NCI-H2227 treated with DMSO at 0.1 percent for 48 hours (cell line): ENCODE measurements around the gene HTR4.
"Not testable (repeated sequence)": the region's sequence is repeated elsewhere in the genome, so short reads cannot be mapped to it uniquely, and the experiment has no call there.

ENCODE experiments used
- DNase-seq: peaks from one replicate; lab custom pipeline; 2025; lab: John Stamatoyannopoulos, UW

HTR4 gene

DNA sequence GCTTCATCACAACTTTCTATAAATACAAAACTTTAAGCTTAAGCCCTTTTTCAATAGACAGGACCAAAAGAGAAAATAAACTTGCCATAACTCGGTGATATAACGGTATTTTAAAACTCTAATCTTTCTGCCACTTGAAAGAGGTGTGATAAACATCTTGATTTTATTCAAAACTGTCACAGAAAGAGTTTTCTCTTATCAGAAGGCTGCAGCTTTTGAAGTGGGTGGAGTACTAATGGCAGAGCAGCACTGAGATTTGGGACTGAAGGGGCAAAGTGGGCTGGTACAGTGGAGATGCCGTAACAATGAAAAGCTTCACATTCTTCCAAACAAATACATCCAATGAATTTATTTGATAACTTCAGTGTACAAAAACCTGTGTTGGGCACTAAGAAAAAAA, 178.0 kb downstream of the HTR4 start:
- DNase-seq = no peak

DNA sequence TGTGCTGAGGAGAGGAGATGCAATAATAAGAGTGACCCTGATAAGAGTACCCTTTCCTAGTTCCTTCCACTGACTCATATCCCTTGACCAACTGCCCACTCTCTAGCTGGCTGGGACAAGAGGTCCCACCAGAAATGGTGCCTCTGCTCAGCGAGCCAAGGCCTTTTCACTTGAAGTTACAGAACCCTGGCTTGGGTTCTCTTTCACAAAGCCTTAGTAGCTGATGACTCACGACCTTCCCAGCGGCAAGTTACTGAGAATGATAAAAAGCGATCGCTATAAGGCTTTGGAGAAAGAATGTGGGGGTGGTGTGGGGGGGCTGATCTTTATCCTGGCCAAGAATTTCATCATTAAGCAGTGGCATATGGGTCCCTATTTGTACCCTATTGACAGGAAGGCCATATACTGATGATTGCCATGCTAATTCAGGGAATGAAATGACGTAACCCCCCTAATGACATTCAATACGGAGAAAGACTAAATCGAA, 180.3 kb downstream of the HTR4 start:
- no peak for DNase-seq

GRCh38 chr5:148471379-148471778, 182.9 kb downstream of the HTR4 start:
- no peak for DNase-seq

- no peak for DNase-seq
Observed at GRCh38 chr5:148469501-148469935, 184.8 kb downstream of the HTR4 start.

GRCh38 chr5:148468746-148469145, 185.6 kb downstream of the HTR4 start:
- DNase-seq = not testable (repeated sequence)

- DNase-seq = no peak
Observed at GRCh38 chr5:148467958-148468357, 186.4 kb downstream of the HTR4 start.

DNA sequence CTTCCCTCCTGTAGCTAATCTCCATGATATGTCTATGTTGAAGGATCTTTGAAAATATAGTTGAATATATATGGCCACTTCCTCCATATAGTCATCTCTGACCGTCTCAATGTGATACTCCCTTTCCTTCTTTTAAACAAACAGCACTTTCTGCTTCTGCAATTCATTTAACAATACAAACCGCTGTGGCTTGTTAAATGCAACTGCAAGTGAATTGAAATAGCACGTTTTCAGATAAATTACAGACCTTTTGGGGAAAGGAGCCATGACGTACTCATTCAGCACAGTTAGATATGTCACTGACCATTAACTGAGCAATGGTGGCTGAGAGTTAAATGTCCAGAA, 188.1 kb downstream of the HTR4 start:
- DNase-seq = no peak

- DNase-seq = no peak
Observed at GRCh38 chr5:148465381-148466235, 188.7 kb downstream of the HTR4 start.

- DNase-seq = no peak
Observed at GRCh38 chr5:148459669-148460068, 194.7 kb downstream of the HTR4 start.

- DNase-seq = no peak
Observed at GRCh38 chr5:148458036-148458888, 196.1 kb downstream of the HTR4 start.

DNA sequence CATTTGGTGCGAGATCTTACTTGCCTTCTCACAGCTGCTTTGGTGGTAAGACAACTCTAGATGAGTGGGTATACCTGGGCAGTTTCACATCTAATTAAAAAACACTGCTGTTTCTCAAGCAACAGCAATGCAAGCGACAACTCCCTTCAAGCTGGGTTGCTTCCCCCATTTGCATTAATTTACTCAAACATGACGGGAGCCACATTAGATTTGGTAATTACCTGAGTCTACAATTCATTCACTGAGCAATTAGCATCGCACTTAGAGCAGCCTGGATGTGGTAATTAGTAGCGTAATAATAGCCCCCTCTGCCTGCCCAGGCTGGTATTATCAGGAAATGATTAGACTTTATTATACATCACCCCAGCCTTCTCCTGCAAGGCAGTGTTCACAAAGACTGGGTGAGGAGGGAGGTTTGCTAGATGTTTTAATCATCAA, 197.1 kb downstream of the HTR4 start:
- DNase-seq = no peak

DNA sequence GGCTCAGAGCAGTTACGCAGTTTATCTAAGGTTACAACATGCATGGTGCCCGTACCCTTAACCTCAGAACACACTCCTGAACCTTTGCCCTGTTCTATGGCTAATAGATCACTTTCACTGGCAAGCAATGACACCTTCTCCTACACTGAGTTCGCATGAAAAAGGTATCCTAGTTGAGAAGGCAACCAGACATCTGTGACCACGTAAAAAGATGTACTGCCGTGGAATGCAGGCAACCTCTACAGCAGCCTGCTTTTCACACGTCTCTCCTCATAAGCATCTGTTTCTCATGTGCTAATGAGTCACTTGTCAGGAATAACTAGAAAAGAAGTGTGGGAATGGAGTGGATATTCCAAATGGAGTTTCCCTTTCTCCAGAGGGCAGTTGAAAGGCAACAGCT, 199.1 kb downstream of the HTR4 start:
- no peak for DNase-seq

DNA sequence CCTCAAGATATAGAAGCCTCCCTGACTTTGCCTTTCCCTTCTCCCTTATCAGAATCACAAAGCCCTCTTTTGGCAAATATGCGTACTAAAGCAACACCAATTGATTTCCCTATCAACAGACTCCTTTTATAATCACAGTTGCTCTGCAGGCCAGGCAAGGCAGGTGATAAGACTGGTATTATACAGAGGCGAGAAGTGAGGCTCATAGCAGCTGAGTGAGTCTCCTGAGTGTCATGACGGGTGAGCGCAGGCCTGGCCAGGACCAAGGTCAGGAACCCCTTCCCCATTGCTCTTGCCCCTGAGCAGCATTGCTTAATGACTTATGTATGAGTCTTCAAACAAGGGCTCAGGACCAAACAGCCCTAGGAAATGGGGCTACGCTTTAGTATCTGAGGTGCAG, 199.8 kb downstream of the HTR4 start:
- no peak for DNase-seq

DNA sequence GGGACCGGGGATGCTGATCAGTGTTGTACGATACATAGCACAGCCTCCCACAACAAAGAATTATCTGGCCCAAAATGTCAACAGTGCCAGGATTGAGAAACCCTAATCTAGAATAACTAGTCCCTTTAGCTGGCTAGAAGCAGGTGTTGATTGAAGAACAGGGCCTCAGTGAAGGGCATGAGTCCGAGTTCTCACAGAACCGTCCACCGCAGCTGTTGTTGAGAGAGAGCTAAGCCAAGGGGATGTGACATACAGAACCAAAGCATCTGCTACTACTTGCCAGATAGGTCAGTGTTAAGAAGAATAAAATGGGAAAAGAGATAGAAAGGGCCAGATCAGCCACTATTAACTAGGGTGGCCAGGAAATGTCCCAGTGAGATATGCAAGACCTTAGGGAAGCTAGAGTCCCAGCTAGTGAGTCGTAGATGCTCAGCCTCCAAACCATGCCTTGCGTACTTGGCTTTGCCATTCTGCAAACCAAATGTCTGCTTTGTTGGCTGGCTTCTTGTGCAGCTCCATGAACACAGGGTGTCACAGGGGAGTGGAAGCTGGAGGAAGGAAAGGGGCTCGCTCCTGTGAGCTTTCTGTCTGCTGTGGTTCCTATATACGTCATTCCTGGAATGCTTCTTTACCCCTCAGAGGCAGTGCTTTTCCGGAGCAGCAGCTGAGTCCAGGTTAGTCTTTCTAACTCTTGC, 201.7 kb downstream of the HTR4 start:
- DNase-seq = no peak

- no peak for DNase-seq
Observed at GRCh38 chr5:148446611-148447010, 207.7 kb downstream of the HTR4 start.

GRCh38 chr5:148445578-148445977, 208.7 kb downstream of the HTR4 start:
- no peak for DNase-seq

DNA sequence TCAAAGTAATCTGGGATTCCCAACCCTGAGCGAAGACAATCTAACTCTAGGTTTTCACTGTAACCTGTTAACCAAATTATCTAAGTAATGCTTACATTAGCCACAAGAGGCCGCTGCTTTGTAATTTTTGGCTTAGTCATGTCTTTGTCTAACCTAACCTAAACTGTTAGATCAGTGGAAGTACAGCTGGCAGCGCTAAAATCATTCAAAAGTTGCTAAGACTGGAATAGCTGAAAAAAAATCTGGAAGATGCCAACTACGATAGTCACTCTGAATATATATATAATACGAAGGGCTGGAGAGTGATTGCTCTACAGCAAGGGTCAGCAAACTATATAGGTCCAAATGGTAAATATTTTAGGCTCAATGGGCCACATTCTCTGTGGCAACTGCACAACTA, 210.3 kb downstream of the HTR4 start:
- DNase-seq = peak; percentile 35

GRCh38 chr5:148443241-148443640, 211.1 kb downstream of the HTR4 start:
- DNase-seq = no peak

- no peak for DNase-seq
Observed at GRCh38 chr5:148438933-148439332, 215.4 kb downstream of the HTR4 start.

GRCh38 chr5:148437249-148437648, 217.1 kb downstream of the HTR4 start:
- no peak for DNase-seq

GRCh38 chr5:148436029-148436428, 218.3 kb downstream of the HTR4 start:
- DNase-seq = no peak

DNA sequence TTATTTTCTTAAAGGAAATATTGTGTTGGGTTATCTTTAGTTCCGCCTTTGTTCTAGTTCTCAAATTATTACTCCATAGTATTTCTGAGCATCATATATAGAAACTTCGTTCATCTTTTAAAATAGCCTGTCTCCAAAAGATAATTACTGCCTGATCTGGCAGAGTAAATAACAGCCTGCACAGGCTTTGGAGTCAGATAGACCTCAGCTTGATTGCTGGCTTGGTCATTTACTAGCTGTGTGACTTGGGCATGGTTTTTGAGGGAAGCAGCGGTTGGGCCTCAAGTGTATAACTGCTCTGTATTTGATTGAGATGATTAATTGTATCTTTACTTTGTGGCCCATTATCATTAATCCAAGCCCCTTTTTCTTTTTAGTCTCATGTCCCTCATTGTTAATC, 220.5 kb downstream of the HTR4 start:
- no peak for DNase-seq
